Natural killer cell (primary cell): ENCODE results near the gene GLI3. TPM values are rescaled to one million over a fixed set of nuclear protein-coding genes. Genes with fewer than 3 reads are reported as not detected.

Experiments used
- ATAC-seq, 3 donors: fragments of 150-1000 bp in 2 of 3; fragments of 200-7000 bp in 1 of 3; cut with Tn5 transposase; 1 replicate in 1 of 3; 2 replicates in 2 of 3; pipeline ENCODE4 v1.10.0; 2021; ENCODE audit warnings: mild to moderate bottlenecking in 2 of 3, moderate library complexity in 2 of 3
- DNase-seq, 2 donors: peaks; one replicate each; pipeline versions ENCODE4 v3.0.0 to v3.0.0-alpha.2; 2013 to 2021; ENCODE audit warnings: mixed read lengths in 1 of 2
- H3K27ac ChIP-seq: one replicate; pipeline ENCODE4 v1.5.1; 2013; ENCODE audit warnings: mild to moderate bottlenecking, low read length
- H3K27me3 ChIP-seq: one replicate; pipeline ENCODE4 v1.6.1; 2013; ENCODE audit warnings: low read length; ENCODE audit not compliant: control insufficient read depth, insufficient read depth
- H3K36me3 ChIP-seq: one replicate; pipeline ENCODE4 v1.6.1; 2013; ENCODE audit warnings: low read length; ENCODE audit not compliant: control insufficient read depth, insufficient read depth
- H3K4me1 ChIP-seq: one replicate; pipeline ENCODE4 v1.6.1; 2013; ENCODE audit warnings: low read length; ENCODE audit not compliant: control insufficient read depth, insufficient read depth
- H3K4me3 ChIP-seq: one replicate; pipeline ENCODE4 v1.5.1; 2013; ENCODE audit warnings: low read length
- H3K9me3 ChIP-seq: one replicate; pipeline ENCODE4 v1.6.1; 2013; ENCODE audit warnings: low read length; ENCODE audit not compliant: control insufficient read depth, insufficient read depth
- H3K27ac Mint-ChIP-seq, 2 donors: one replicate each; pipeline ENCODE4 v1.8.0; 2022; ENCODE audit warnings: mild to moderate bottlenecking in 2 of 2, mixed read lengths in 2 of 2, moderate library complexity in 1 of 2
- H3K27me3 Mint-ChIP-seq, 2 donors: one replicate each; pipeline ENCODE4 v1.8.0; 2022; ENCODE audit warnings: low read depth in 2 of 2, mixed read lengths in 2 of 2
- H3K36me3 Mint-ChIP-seq: one replicate; pipeline ENCODE4 v1.8.0; 2022; ENCODE audit warnings: mixed read lengths
- H3K4me1 Mint-ChIP-seq, 2 donors: one replicate each; pipeline ENCODE4 v1.8.0; 2022; ENCODE audit warnings: mixed read lengths in 2 of 2
- H3K4me3 Mint-ChIP-seq: one replicate; pipeline ENCODE4 v1.8.0; 2022; ENCODE audit warnings: mild to moderate bottlenecking, moderate library complexity, mixed read lengths
- H3K9me3 Mint-ChIP-seq, 2 donors: one replicate each; pipeline ENCODE4 v1.8.0; 2022; ENCODE audit warnings: mixed read lengths in 2 of 2
- CTCF ChIP-seq: fragments of 200-600 bp; IDR thresholded peaks from one replicate; pipeline ENCODE4 v1.8.0; 2022; ENCODE audit warnings: antibody characterized with exemption
- WGBS: methylation state at CpG from one replicate; pipeline ENCODE4 v1.1.7; 2013; ENCODE audit warnings: missing lambda C conversion rate; ENCODE audit not compliant: insufficient coverage; 5-methylcytosine and 5-hydroxymethylcytosine counted together
- intact Hi-C: fragments of 100-400 bp; cut with micrococcal nuclease; formaldehyde crosslinking; loops from one replicate; pipeline ENCODE4 v1.14.2; 2022
- total RNA-seq, 4 donors: library from RNA; stranded (reverse); fragments of 120-200 nt in 1 of 4; gene quantifications; one replicate each; pipeline versions ENCODE4 v1.2.3 to v1.2.4, GENCODE V29; 2013 to 2022

Gene GLI3
- total RNA-seq, 3 donors from 2014 or later (not counting 1 experiment from before 2014, with no cell fraction given), result 2.9 to 4.7 (median 3.1) TPM

GRCh38 chr7:42269161-42269560 lies 32.2 kb upstream of the GLI3 start:
- peaks cover 12 to 38% of the 10 kb centered on the region in 2 donors for H3K27me3 Mint-ChIP-seq
- H3K4me1 Mint-ChIP-seq, result peaks cover 10 to 16% of the 10 kb centered on the region in 2 donors
- no peaks in the 10 kb centered on the region for H3K4me1 ChIP-seq
- DNase-seq (no peak), ATAC-seq (peak in 1 of 3 donors; percentile 49)
- H3K27me3 ChIP-seq, result no peaks in the 10 kb centered on the region
- H3K27ac Mint-ChIP-seq, result no peak overlapping the region
- H3K4me3 Mint-ChIP-seq, result peak overlapping the region; percentile 6
- H3K4me3 ChIP-seq, result no peak overlapping the region
- no peak for TF ChIP-seq CTCF
- no peaks in the 10 kb centered on the region for H3K36me3 ChIP-seq
- intact Hi-C loops, result no loop called here
- H3K36me3 Mint-ChIP-seq, result no peaks in the 10 kb centered on the region
- peaks cover 0 to 7% of the 10 kb centered on the region in 2 donors for H3K9me3 Mint-ChIP-seq
- no peaks in the 10 kb centered on the region for H3K9me3 ChIP-seq
- WGBS, result 5% methylated on average over 3 of the region's 4 CpGs
- no peak overlapping the region for H3K27ac ChIP-seq

- WGBS, result 92% methylated on average over 2 of the region's 4 CpGs
These were observed 27.7 kb upstream of the GLI3 start for GRCh38 chr7:42264702-42265101.

GRCh38 chr7:42263971-42264370 lies 27.0 kb upstream of the GLI3 start:
- no peaks in the 10 kb centered on the region for H3K36me3 Mint-ChIP-seq
- ATAC-seq, result no peak

More at GRCh38 chr7:42264702-42265101, 27.7 kb upstream of the GLI3 start:
- intact Hi-C loops, result no loop called here
- Mint-ChIP-seq H3K4me3 (peak overlapping the region; percentile 38), H3K27me3 (peaks cover 6 to 10% of the 10 kb centered on the region in 2 donors), H3K27ac (no peak overlapping the region), H3K4me1 (peaks cover 10 to 16% of the 10 kb centered on the region in 2 donors), H3K9me3 (peaks cover 0 to 7% of the 10 kb centered on the region in 2 donors), H3K36me3 (no peaks in the 10 kb centered on the region)
- Histone ChIP-seq H3K27ac (no peak overlapping the region), H3K36me3 (no peaks in the 10 kb centered on the region), H3K9me3 (no peaks in the 10 kb centered on the region), H3K27me3 (no peaks in the 10 kb centered on the region), H3K4me3 (no peak overlapping the region), H3K4me1 (no peaks in the 10 kb centered on the region)
- no peak for TF ChIP-seq CTCF
- ATAC-seq, result peak in 1 of 3 donors; percentile 42
- DNase-seq, result no peak

More at GRCh38 chr7:42263971-42264370, 27.0 kb upstream of the GLI3 start:
- Histone ChIP-seq H3K9me3 (no peaks in the 10 kb centered on the region), H3K27ac (no peak overlapping the region), H3K4me3 (no peak overlapping the region), H3K4me1 (no peaks in the 10 kb centered on the region), H3K36me3 (no peaks in the 10 kb centered on the region), H3K27me3 (no peaks in the 10 kb centered on the region)
- H3K4me1 Mint-ChIP-seq, result peaks cover 8 to 14% of the 10 kb centered on the region in 2 donors
- 88% methylated on average over 4 of the region's 4 CpGs for WGBS
- no peak overlapping the region for H3K4me3 Mint-ChIP-seq
- no peak overlapping the region for H3K27ac Mint-ChIP-seq
- intact Hi-C loops, result no loop called here
- DNase-seq, result no peak
- peaks cover 6 to 10% of the 10 kb centered on the region in 2 donors for H3K27me3 Mint-ChIP-seq
- peaks cover 0 to 7% of the 10 kb centered on the region in 2 donors for H3K9me3 Mint-ChIP-seq
- no peak for TF ChIP-seq CTCF
